Smooth muscle cell (in vitro differentiated cells): Measurements from ENCODE around the gene PARM1. TPM values are rescaled to one million over a fixed set of nuclear protein-coding genes. Genes with fewer than 3 reads are reported as not detected.

Source experiments
- DNase-seq: peaks from one replicate; lab custom pipeline; 2025; ENCODE audit not compliant: unreplicated experiment; lab: John Stamatoyannopoulos, UW
- H2AFZ ChIP-seq: fragments of 200-600 bp; sonication (generic); 2 replicates; pipeline ENCODE4 v1.6.0; 2016; ENCODE audit warnings: antibody characterized with exemption, low read depth, mild to moderate bottlenecking
- H3F3A ChIP-seq: fragments of 200-600 bp; sonication (generic); 2 replicates; pipeline ENCODE4 v1.6.0; 2017; ENCODE audit warnings: antibody characterized with exemption, low read depth
- H3K27ac ChIP-seq: fragments of 200-600 bp; sonication (generic); 2 replicates; pipeline ENCODE4 v1.5.1; 2016; ENCODE audit warnings: low read depth, mild to moderate bottlenecking
- H3K27me3 ChIP-seq: fragments of 200-600 bp; sonication (generic); 2 replicates; pipeline ENCODE4 v1.6.1; 2016; ENCODE audit warnings: low read depth, mild to moderate bottlenecking
- H3K36me3 ChIP-seq: fragments of 200-600 bp; sonication (generic); 2 replicates; pipeline ENCODE4 v1.5.1; 2016; ENCODE audit warnings: low read depth
- H3K4me1 ChIP-seq: fragments of 200-600 bp; sonication (generic); 2 replicates; pipeline ENCODE4 v1.5.1; 2016; ENCODE audit warnings: low read depth
- H3K4me2 ChIP-seq: fragments of 200-600 bp; sonication (generic); 2 replicates; pipeline ENCODE4 v1.6.0; 2016; ENCODE audit warnings: mild to moderate bottlenecking
- H3K4me3 ChIP-seq: fragments of 200-600 bp; sonication (generic); 2 replicates; pipeline ENCODE4 v1.5.1; 2016; ENCODE audit warnings: mild to moderate bottlenecking
- H3K79me2 ChIP-seq: fragments of 200-600 bp; sonication (generic); 2 replicates; pipeline ENCODE4 v1.6.0; 2016; ENCODE audit warnings: low read depth, mild to moderate bottlenecking
- H3K9ac ChIP-seq: fragments of 200-600 bp; sonication (generic); 2 replicates; pipeline ENCODE4 v1.6.0; 2016; ENCODE audit warnings: low read depth
- H3K9me3 ChIP-seq: fragments of 200-600 bp; sonication (generic); replicated peaks from 2 replicates; pipeline ENCODE4 v1.5.1; 2016; ENCODE audit warnings: low read depth
- H4K20me1 ChIP-seq: fragments of 200-600 bp; sonication (generic); 2 replicates; pipeline ENCODE4 v1.6.0; 2016; ENCODE audit warnings: low read depth
- CTCF ChIP-seq: fragments of 200-600 bp; sonication (generic); IDR thresholded peaks from 2 replicates; pipeline ENCODE4 v1.5.1; 2017; ENCODE audit warnings: borderline replicate concordance, mild to moderate bottlenecking, antibody characterized with exemption; ENCODE audit not compliant: insufficient read depth, poor library complexity, severe bottlenecking
- WGBS: methylation state at CpG from one replicate; pipeline ENCODE4 v1.1.7; 2016; ENCODE audit warnings: low lambda C conversion rate; 5-methylcytosine and 5-hydroxymethylcytosine counted together
- polyA plus RNA-seq: library from polyadenylated mRNA; unstranded; fragments of >200 nt; fragmentation: Nextera tagmentation; extraction: Ambion mirVana; gene quantifications from 2 replicates; pipeline ENCODE4 v1.2.1, GENCODE V29; 2016
- total RNA-seq: library from RNA; depleted of rRNA; stranded (reverse); fragments of >200 nt; gene quantifications from 2 replicates; pipeline ENCODE4 v1.2.3, GENCODE V29; 2014

Gene PARM1
- total and polyA plus RNA-seq, 2 experiments from 2014 or later, result 38.5 to 46.4 TPM

- no peak for DNase-seq
- Histone ChIP-seq H2AFZ (no peak overlapping the region), H4K20me1 (no peaks in the 10 kb centered on the region), H3K27ac (no peak overlapping the region), H3K36me3 (no peaks in the 10 kb centered on the region), H3K9me3 (no peaks in the 10 kb centered on the region), H3K27me3 (no peaks in the 10 kb centered on the region), H3K4me1 (no peaks in the 10 kb centered on the region), H3K9ac (no peak overlapping the region), H3K4me3 (no peak overlapping the region), H3F3A (no peaks in the 10 kb centered on the region), H3K79me2 (no peaks in the 10 kb centered on the region), H3K4me2 (no peak overlapping the region)
- no peak for TF ChIP-seq CTCF
- WGBS, result 72% methylated on average over 4 of the region's 4 CpGs
These were observed 156.3 kb downstream of the PARM1 start for GRCh38 chr4:75089206-75089605.

GRCh38 chr4:75099321-75099720, 166.4 kb downstream of the PARM1 start:
- DNase-seq, result no peak
- Histone ChIP-seq H3F3A (no peaks in the 10 kb centered on the region), H3K36me3 (no peaks in the 10 kb centered on the region), H3K4me3 (no peak overlapping the region), H2AFZ (no peak overlapping the region), H3K27me3 (no peaks in the 10 kb centered on the region), H3K9ac (no peak overlapping the region), H3K4me2 (no peak overlapping the region), H3K4me1 (no peaks in the 10 kb centered on the region), H4K20me1 (no peaks in the 10 kb centered on the region), H3K9me3 (peaks cover 7% of the 10 kb centered on the region), H3K27ac (no peak overlapping the region), H3K79me2 (no peaks in the 10 kb centered on the region)
- no peak for TF ChIP-seq CTCF
- WGBS, result 96% methylated on average over 3 of the region's 3 CpGs

Other genes starting within 250 kb of the PARM1 start
- gene BTC, start 138.6 kb upstream of the PARM1 start, total RNA-seq, result 0.18 TPM in 1 of 2 replicates, not detected in the other
- gene BTC, start 138.6 kb upstream of the PARM1 start, polyA plus RNA-seq, result 0.21 TPM in 1 of 2 replicates, not detected in the other